Measurements from ENCODE around the gene ZC3H11A.
"Not testable (repeated sequence)": the region's sequence is repeated elsewhere in the genome, so short reads cannot be mapped to it uniquely, and the experiment has no call there.

Gene ZC3H11A

DNA sequence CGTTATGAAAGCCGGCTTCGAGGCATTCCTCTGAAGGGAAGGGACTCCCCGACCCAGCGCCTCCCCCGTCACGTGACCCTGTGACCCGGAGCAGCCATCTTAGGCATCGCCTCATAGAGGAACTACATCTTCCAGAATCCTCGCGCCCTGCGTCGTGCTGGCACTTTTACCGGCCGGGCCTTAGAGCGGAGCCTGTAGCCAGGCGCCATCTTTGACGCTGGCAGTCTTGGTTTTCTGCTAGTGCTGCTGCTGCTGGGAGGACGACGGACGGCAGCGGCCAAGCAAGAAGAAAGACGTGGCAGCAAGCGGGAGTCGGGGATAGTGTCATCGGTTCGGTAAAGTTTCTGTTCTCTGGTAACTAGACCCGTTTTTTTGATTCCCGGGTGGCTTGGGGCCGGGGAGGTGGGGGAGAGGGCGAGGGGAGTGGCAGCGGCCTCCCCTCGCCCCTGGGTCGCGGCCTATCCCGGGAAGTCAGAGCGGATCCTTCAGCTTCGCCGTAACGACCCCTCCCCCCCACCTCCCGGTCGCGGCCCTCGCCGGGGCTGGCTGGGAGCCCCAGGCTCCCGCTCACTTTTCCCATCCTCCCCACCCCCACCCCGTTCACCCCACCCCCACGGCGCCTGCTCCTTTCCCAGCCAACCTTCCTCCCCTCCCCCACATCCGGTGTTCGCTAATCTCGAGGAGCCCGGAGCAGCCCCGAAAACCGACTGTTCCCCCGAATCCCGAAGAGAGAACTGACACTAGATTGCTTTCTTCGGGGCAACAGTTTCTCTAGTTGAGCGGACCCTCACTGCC lies at the start of gene ZC3H11A, which contains the start of gene ZBED6:
ZC3H11A (plus strand) TSS at position 183 of the 795 bp plus-strand sequence. CDS start 21,448 bp downstream, outside the sequence.
ZBED6 (plus strand) TSS at position 183 of the 795 bp plus-strand sequence. CDS start 1,900 bp downstream, outside the sequence.
- peak; percentile 99 for DNase-seq

DNA sequence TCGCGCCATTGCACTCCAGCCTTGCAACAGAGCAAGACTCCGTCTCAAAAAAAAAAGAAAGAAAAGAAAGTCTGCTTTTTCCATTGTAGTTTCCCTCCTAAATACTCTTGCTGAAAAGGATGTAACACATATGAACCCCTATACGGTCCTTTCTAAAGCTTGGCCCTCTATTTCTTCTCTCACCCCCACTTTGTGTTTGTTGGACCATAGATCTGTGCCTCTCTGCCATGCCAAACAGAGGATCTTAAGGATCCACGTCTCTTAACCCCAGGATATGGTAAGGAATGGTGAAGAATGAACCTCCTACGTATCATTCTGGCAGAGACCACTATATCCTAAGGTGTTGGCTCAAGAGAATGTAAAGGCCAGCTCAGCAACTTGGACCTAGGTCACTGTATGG lies 49.1 kb upstream of the ZC3H11A start:
- no peak for DNase-seq

DNA sequence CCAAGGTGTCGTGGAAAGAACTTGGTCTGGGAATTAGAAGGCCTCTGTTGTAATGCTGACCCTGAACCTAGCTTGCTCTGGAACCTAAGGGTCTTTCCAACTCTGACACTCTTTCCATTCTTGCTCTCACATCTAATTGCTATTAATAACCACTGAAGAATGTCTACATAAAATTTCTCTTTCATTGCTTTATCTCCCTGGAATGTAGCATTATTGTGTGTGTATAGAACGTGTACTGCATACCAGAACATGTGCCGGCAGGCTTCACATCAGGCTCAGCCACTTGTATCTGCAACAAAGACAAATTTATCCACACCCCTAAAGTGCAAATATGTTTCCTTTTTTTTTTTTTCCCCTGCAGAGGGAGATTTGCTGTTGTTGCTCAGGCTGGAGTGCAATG lies 44.4 kb upstream of the ZC3H11A start:
- no peak for DNase-seq

DNA sequence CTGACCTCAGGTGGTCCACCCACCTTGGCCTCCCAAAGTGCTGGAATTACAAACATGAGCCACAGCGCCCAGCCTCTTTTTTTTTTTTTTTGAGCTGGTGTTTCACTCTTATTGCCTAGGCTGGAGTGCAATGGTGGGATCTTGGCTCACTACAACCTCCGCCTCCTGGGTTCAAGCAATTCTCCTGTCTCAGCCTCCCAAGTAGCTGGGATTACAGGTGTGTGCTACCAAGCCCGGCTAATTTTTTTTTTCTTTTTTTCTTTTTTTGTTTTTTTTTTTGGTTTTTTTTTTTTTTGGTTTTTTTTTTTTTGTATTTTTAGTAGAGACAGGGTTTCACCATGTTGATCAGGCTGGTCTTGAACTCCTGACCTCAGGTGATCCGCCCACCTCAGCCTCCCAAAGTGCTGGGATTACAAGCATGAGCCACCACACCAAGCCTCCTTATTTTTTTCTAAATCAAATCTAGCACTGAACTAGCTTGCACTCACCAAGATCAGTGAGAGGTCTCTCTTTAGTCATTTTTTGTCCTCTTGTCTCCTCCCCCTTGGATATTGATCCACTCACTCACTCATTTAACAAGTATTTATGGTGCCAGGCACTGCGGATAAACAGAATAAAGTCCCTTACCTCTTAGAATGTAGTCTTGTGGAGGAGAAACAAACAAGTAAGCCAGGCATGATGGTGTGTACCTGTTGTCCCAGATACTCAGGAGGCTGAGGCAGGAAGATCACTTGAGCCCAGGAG lies 43.6 kb upstream of the ZC3H11A start:
- DNase-seq, result not testable (repeated sequence)

DNA sequence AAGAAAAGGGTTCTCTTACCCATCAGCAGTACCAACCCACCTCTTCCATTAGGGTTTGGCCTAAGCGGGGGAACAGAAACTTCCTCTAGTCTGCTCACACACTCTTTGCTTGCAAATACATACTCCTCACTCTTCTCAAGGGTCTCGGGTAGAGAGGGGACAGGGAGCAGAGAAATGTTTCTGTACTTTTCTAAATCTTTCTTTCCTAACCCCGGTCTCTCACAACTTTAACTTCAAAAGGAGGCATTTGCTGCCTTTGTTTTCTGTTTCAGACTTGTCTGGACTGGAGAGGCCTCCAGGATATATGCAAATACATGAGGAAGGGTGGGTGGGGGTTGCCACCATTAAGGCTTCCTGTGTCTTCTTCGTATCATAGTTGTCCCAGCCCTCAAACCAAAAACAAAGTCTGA lies 41.0 kb upstream of the ZC3H11A start:
- no peak for DNase-seq

DNA sequence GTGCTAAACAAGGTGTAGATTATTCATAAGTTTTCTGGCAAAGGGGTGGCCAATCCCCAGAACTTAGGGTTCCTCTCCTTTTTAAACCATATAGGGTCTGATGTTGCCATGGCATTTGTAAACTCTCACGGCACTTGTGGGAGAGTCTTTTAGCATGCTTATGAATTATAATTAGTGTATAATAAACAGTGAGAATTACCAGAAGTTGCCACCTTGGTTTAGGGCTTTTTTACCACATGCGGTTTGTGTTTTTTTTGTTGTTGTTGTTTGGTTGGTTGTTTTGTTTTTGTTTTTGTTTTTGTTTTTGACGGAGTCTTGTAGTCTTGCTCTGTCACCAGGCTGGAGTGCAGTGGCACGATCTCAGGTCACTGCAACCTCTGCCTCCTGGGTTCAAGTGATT lies 39.4 kb upstream of the ZC3H11A start:
- no peak for DNase-seq

DNA sequence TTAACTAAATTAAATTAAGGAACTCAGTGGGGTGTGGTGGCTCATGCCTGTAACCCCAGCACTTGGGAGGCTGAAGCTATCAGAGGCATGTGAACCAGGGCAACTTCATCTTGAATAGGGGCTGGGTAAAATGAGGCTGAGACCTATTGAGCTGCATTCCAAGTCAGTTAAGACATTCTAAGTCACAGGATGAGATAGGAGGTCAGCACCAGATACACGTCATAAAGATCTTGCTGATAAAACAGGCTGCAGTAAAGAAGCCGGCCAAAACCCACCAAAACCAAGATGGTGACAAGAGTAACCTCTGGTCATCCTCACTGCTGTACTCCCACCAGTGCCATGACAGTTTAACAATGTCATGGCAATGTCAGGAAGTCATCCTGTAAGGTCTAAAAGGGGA lies 36.7 kb upstream of the ZC3H11A start:
- not testable (repeated sequence) for DNase-seq

DNA sequence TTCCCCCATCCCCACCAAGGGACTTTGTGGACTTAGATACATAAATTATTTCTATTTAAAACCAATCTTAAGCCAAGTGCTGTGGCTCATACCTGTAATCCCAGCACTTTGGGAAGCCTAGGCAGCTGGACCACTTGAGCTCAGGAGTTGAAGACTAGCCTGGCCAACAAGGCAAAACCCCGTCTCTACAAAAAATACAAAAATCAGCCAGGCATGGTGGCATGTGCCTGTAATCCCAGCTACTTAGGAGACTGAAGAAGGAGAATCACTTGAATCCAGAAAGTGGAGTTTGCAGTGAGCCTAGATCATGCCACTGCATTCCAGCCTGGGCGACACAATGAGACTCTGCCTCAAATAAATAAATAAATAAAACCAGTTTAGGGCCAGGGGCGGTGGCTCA lies 34.9 kb upstream of the ZC3H11A start:
- no peak for DNase-seq

DNA sequence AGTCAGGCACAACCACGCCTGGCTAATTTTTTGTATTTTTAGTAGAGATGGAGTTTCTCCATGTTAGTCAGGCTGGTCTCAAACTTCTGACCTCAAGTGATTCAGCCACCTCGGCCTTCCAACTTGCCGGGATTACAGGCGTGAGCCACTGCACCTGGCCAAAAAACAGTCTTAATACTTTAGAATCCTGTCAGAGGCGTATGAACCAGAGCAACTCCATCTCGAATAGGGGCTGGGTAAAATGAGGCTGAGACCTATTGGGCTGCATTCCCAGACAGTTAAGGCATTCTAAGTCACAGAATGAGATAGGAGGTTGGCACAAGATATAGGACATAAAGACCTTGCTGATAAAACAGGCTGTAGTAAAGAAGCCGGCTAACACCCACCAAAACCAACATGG lies 33.5 kb upstream of the ZC3H11A start:
- not testable (repeated sequence) for DNase-seq

DNA sequence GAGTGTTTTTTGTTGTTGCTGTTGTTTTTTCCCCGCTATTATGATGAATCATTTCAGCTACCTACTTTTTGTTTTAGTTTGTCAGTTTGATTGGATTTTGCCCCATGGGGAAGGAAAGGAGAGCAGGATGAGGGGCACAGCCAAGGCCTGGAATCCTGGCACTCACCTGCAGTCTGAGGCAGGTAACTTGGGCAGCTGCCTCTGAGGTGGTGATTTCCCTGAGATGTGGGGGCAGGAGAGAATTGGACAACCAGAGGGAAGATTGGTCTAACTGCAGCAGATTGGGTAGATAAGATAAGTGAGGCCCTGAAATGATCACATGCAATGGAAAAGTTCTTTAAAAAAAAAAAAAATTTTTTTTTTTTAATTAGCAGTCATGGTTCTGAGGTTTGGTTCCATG lies 31.9 kb upstream of the ZC3H11A start:
- no peak for DNase-seq

DNA sequence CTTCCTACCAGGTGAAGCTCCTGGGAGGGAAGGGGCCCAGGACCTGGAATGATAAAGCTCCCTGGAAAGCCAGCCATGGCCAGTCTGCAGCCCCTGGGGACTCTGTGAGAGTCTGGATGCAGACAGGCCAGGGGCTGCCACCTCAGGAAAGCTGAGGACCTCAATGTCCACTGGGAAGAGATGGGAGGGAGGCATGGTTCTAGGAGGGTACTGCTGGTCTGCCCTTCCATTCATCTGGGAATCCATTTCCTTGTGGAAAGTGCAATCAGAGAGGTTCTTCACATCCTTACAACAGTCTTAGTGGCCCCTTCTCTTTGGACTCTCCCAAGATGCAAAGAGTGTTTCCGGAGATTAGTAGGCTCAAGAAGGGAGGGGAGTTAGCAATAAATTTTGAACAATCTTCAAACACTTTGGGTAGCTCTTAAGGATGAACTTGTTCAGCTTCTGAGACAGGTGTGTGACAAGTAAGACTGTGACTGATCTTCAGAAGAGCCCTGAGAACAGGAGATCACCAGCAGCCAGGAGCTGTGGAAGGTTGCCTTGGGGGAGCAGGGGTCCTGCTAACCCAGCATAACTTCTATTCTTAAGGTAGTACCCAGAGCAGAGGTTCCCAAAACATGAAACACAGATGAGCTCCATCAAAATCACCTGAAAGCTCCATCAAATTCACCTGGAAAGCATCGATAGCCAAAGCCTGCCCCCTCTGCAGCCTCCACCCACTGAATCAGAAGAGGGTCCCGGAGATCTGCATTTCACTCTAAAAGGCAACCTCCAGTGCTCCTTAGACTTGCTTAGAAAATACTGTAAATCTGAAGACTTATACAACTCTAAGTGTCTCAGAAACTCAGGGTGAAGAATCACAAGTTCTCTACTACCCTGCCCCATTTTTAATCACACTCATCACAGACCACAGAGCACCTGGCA lies 31.1 kb upstream of the ZC3H11A start:
- no peak for DNase-seq

DNA sequence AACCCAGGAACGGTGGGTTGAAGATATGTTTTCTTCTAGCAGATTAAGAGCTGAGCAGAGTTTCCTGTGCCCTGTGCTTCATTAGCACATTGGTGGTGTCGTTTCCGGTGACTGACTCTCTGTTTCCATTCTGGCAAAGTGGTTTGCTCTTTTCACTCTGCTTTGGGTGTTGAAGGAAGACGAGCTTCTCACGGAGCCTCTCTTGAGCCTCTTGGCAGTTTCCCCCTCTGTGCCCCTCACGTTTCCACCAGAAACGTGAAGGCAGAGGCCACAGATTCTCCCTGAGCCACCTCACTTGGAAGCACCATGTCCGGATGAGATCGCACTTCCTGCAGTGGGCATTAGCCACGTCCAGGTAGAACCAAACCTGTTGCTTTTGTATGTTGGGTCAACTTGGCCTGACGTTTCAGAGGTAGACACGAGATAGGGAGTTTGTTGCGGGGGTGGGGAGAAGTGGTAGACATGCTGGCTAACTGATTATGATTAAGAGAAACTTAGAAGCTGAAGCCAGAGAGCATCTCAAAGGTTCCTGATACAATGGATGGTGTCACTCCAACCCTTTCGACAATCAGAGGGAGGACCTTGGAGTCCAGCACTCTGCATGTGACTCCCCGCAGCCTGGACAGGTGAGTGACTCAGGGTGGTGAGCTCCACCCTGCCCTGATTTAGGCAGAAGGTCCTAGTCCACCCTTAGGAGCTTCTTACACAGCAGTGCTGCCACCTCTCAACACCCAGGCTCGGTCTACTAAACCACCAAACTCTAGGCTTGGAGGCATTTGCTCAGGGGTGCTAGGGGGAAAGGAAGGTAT lies 30.2 kb upstream of the ZC3H11A start, which contains the start of gene LAX1:
LAX1 (plus strand) TSS at position 155 of the 809 bp plus-strand sequence; CDS start at position 538, 383 bp downstream.
- no peak for DNase-seq

DNA sequence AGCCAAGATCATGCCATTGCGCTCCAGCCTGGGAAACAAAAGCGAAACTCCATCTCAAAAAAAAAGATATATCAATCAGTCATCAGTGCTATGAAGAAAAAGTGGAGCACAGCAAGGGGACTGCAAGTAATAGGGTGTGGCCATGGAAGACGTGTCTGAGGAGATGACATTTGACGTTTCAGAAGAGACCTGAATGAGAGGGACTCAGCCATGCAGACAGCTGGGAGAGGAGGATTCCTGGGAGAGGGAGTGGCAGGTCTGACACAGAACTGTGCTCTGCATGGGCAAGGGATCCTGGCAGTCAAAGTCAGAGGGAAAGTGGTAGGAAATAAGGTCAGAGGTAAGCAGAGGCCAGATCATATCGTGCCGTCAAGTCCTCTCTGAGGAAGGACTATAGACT lies 27.2 kb upstream of the ZC3H11A start:
- no peak for DNase-seq

DNA sequence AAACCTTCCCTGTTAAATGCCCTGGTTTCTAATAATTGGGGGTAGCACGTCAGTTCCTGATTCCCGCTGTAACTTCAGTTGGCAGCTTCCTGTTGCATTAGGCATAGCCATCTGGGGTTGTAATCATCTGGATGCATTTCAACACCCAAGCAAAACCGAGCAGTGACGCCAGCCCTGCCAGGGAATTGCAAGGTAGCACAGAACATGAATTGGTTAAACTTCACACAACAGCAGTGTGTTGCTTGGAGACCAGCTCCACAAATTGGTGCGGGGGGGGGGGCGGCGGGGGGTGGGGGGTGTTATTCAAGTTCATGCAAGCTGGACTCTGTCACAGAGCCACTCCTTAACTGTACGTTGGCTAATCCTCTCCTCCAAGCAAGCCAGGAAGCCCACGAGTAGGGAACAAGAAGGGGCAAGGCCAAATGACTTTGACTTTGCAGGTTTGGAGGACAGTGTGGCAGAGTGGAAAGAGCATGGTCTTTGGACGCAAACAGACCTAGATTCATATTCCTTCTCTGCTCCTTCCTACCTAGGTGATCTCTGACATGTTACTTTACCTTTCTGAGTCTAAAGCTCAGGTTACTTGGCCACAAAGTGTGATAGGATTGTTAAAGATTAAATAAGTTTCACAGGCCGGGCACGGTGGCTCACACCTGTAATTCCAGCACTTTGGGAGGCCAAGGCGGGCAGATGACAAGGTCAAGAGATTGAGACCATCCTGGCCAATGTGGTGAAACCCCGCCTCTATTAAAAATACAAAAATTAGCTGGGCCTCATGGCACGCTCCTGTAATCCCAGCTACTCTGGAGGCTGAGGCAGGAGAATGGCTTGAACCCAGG lies 25.7 kb upstream of the ZC3H11A start:
- peak; percentile 84 for DNase-seq

DNA sequence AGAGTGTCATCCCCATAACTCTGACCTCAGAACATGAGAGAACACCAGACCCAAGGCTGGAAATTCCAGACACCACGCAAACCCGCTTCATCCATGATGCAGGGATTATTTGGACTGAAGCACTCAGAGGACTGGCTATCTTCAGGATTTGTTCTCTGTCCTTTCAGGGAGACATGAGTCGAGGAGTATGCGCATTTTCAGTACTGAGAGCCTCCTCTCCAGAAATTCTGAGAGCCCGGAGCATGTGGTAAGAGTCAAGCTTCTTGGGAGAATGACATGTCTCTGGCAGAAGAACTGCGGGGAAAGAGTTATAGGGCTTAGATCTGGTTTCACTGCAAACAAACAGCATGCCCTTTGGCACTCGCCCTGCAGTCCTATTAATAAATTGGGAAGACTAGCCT lies 23.5 kb upstream of the ZC3H11A start:
- no peak for DNase-seq

DNA sequence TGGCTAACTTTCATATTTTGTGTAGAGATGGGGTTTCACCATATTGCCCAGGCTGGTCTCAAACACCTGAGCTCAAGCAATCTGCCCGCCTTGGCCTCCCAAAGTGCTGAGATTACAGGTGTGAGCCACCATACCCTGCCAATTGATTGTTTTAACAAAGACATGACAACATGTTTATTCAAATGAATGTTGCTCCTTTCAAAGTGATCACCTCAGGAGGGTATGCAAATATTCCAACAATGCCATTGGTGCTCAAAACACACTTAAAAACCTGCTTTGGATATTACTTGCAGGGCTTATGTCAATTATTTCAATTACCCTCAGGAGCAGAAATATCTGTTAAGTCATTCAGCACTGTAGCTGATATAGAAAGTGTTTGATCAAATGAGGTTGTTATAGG lies 22.6 kb upstream of the ZC3H11A start:
- DNase-seq, result no peak

DNA sequence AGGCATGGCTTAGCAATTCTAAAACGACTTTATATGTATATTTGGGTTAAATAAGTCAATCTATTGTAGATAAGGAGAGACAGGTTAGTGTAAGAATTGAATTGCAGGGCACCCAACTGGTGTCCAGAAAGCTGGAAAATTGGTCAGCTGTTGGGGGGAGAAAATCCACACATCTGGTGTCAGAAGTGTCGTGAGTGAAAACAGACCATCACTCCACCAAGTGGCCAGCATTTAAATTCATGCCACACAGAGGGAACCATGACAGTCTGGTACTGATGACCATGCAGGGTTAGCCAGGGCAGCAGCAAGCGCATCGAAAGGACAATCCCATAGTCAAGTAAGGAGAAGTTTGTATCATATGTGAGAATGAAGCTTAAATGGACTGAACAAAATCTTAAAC lies 18.8 kb upstream of the ZC3H11A start:
- no peak for DNase-seq

DNA sequence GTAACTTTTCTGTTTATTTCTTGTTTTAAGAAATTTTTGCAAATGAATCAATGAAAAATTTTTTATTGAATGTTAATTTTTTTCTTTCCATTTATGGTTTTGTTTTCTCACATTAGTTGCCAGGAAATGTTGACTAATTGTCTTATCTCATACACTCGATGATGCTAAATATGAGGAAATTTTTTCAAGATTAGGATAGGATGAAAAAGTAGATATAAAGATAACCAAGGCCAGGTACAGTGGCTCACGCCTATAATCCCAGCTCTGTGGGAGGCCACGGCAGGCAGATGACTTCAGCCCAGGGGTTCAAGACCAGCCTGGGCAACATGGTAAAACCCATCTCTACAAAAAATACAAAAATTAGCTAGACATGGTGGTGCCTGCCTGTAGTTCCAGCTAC lies 17.8 kb upstream of the ZC3H11A start:
- DNase-seq, result no peak

DNA sequence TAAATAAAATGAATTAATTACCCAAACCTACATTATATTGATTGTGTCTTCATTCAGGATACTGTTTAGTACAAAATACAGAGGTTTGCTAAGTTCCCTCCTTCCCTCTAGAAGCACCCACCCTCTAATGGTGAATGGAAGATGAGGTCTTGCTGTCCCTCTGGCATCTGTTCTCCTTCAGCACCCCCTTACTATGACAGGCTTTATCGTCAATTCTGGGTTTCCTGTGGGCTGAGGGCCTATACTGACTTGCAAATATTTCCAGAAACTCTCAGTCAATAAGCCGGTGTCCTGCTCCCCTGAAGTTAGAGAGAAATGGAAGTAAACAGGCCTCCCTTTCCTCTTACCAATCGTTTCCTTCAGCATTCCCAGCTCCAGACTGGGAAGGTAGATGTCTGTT lies 17.3 kb upstream of the ZC3H11A start:
- DNase-seq, result no peak

DNA sequence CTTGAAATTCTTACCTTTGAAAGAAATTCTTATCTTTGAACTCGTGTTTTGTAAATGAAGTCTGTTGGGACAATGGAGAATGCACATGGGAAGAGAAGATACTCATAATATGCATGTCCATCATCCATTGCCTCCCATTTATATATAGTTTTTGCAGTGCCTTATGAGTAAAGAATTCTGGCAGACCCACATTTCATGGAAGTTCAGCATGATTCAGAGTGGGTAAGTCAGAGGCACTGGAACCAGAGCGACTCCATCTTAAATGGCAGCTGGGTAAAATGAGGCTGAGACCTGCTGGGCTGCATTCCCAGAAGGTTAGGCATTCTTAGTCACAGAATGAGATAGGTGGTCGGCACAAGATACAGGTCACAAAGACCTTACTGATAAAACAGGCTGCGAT lies 16.6 kb upstream of the ZC3H11A start:
- DNase-seq, result no peak

DNA sequence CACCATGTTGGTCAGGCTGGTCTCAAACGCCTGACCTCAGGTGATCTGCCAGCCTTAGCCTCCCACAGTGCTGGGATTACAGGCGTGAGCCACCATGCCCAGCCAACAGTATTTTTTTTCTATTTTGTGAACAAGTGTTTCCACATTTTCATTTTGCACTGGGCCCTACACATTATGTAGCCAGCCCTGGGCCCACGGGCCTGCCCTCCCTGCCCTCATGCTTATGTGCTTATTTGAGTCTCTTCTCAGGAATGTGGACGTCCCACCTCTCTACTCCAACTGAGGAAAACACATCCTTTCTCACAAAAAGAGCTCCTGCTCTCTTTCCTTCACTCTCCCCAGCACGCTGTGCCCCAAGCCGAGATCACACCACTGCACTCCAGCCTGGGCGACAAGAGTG lies 13.5 kb upstream of the ZC3H11A start:
- no peak for DNase-seq
